Body of pancreas (tissue), 4 donors: Measurements from ENCODE around the gene MKNK2. TPM values are rescaled to one million over a fixed set of nuclear protein-coding genes. Genes with fewer than 3 reads are reported as not detected.
A peak's percentile ranks its signal among the peaks of the same experiment; 100 is the strongest.

Source experiments
- ATAC-seq: fragments of 150-250 bp; one replicate; pipeline ENCODE4 v1.9.1; 2016
- DNase-seq, 4 donors: peaks; one replicate each; pipeline ENCODE4 v3.0.0-alpha.2; 2019
- H3K27ac ChIP-seq, 4 donors: fragments of 200-600 bp; sonication (generic); 1 replicate in 3 of 4; 2 replicates in 1 of 4; pipeline versions ENCODE4 v1.5.1 to v1.6.1; 2016 to 2019; ENCODE audit warnings: mild to moderate bottlenecking in 1 of 4, mixed read lengths in 1 of 4, moderate library complexity in 1 of 4
- H3K27me3 ChIP-seq, 2 donors: fragments of 200-600 bp; sonication (generic); one replicate each; pipeline ENCODE4 v1.6.0; 2016; ENCODE audit warnings: mild to moderate bottlenecking in 1 of 2
- H3K36me3 ChIP-seq, 2 donors: fragments of 200-600 bp; sonication (generic); replicated peaks in 1 of 2; 2 replicates each; pipeline ENCODE4 v1.5.1; 2016; ENCODE audit warnings: low read depth in 2 of 2; ENCODE audit not compliant: insufficient read depth in 1 of 2
- H3K4me1 ChIP-seq: fragments of 200-600 bp; sonication (generic); one replicate; pipeline ENCODE4 v1.6.0; 2016
- H3K4me3 ChIP-seq, 2 donors: fragments of 200-600 bp; sonication (generic); 1 replicate in 1 of 2; 2 replicates in 1 of 2; pipeline ENCODE4 v1.5.1; 2016 to 2019
- H3K9me3 ChIP-seq, 3 donors: fragments of 200-600 bp; sonication (generic); 1 replicate in 2 of 3; 2 replicates in 1 of 3; pipeline ENCODE4 v1.5.1; 2016
- CTCF ChIP-seq, 7 experiments: fragments of 450-650 bp in 4 of 7; fragments of 200-600 bp in 3 of 7; sonication (generic) in 3 of 7; IDR thresholded peaks; one replicate each; pipeline ENCODE4 v1.5.1; 2016 to 2019; ENCODE audit warnings: antibody characterized with exemption in 7 of 7
- POLR2A ChIP-seq, 3 donors: fragments of 450-650 bp; IDR thresholded peaks; one replicate each; pipeline ENCODE4 v1.6.1; 2016; ENCODE audit warnings: antibody characterized with exemption in 3 of 3, mild to moderate bottlenecking in 2 of 3
- WGBS, 2 donors: methylation state at CpG; one replicate each; pipeline ENCODE4 v1.1.5; 2017; 5-methylcytosine and 5-hydroxymethylcytosine counted together
- intact Hi-C: fragments of 100-400 bp; cut with DNase I; formaldehyde crosslinking; loops from one replicate; pipeline ENCODE4 v1.15.1; 2023
- total RNA-seq, 2 donors: library from RNA; depleted of rRNA; stranded (reverse); fragments of >200 nt; gene quantifications; one replicate each; pipeline ENCODE4 v1.1.0, GENCODE V29; 2016

Gene MKNK2
- 100 to 1,000 TPM; 180 to 273 TPM for total RNA-seq

- no peaks in the 10 kb centered on the region for H3K9me3 ChIP-seq
- peak within 1 kb of the TSS; percentile 89 to 100 (median 100) for H3K27ac ChIP-seq
- H3K36me3 ChIP-seq: no peaks in the 10 kb centered on the region
- peak within 1 kb of the TSS; percentile 18 to 99 for H3K4me3 ChIP-seq
- DNase-seq: peak; percentile 88 to 93 (median 92)
- TF ChIP-seq POLR2A (IDR thresholded peaks at IDR 0.05) (peak; percentile 92 to 99 (median 96)), CTCF (IDR thresholded peaks at IDR 0.05) (peak; percentile 38 to 81 (median 45))
- H3K27me3 ChIP-seq: no peaks in the 10 kb centered on the region
- intact Hi-C loops: no loop called here
- H3K4me1 ChIP-seq: peaks cover 80% of the 10 kb centered on the region
- ATAC-seq: peak; percentile 69
- 4 to 37% methylated on average over 4 to 58 of the region's 93 CpGs for WGBS, 2 donors
These were observed at the start of gene MKNK2 for GRCh38 chr19:2050991-2051772. Gene MKNK2, minus strand, starts transcription at chr19:2051244. Its CDS starts 393 bp downstream, at chr19:2050851.

GRCh38 chr19:2100719-2101061, 49.6 kb upstream of the MKNK2 start:
- 84 to 100% methylated on average over 2 to 11 of the region's 11 CpGs for WGBS, 2 donors
- Histone ChIP-seq H3K27ac (no peak overlapping the region), H3K27me3 (no peaks in the 10 kb centered on the region), H3K4me3 (no peak overlapping the region), H3K36me3 (peaks cover 8 to 14% of the 10 kb centered on the region in 2 donors), H3K9me3 (no peaks in the 10 kb centered on the region), H3K4me1 (peaks cover 15% of the 10 kb centered on the region)
- TF ChIP-seq POLR2A (IDR thresholded peaks at IDR 0.05) (no peak), CTCF (IDR thresholded peaks at IDR 0.05) (no peak)
- no peak for DNase-seq
- intact Hi-C loops: no loop called here
- no peak for ATAC-seq

- DNase-seq: no peak
- Histone ChIP-seq H3K4me1 (peaks cover 20% of the 10 kb centered on the region), H3K36me3 (peaks cover 5 to 14% of the 10 kb centered on the region in 2 donors), H3K27me3 (no peaks in the 10 kb centered on the region), H3K4me3 (no peak overlapping the region), H3K9me3 (no peaks in the 10 kb centered on the region), H3K27ac (no peak overlapping the region)
- WGBS, 2 donors: 89 to 94% methylated on average over 27 to 37 of the region's 39 CpGs
- intact Hi-C loops: no loop called here
- no peak for ATAC-seq
- TF ChIP-seq POLR2A (IDR thresholded peaks at IDR 0.05) (no peak), CTCF (IDR thresholded peaks at IDR 0.05) (no peak)
These were observed 49.1 kb upstream of the MKNK2 start for GRCh38 chr19:2099937-2100718.

GRCh38 chr19:2099054-2099501, 48.0 kb upstream of the MKNK2 start:
- H3K4me3 ChIP-seq: no peak overlapping the region
- ATAC-seq (no peak), DNase-seq (no peak)
- intact Hi-C loops: no loop called here
- 70 to 80% methylated on average over 1 to 12 of the region's 16 CpGs for WGBS, 2 donors
- no peak for TF ChIP-seq CTCF (IDR thresholded peaks at IDR 0.05)
- no peak for TF ChIP-seq POLR2A (IDR thresholded peaks at IDR 0.05)
- H3K4me1 ChIP-seq: peaks cover 30% of the 10 kb centered on the region
- H3K9me3 ChIP-seq: no peaks in the 10 kb centered on the region
- H3K27ac ChIP-seq: no peak overlapping the region
- H3K36me3 ChIP-seq: peaks cover 5 to 14% of the 10 kb centered on the region in 2 donors
- H3K27me3 ChIP-seq: no peaks in the 10 kb centered on the region
